Keratinocyte (primary cell): ENCODE data around the gene TMEM59L. TPM values are rescaled to one million over a fixed set of nuclear protein-coding genes. Genes with fewer than 3 reads are reported as not detected.

Experiments used
- DNase-seq: peaks from one replicate; pipeline ENCODE4 v3.0.0-alpha.2; 2011; ENCODE audit warnings: low read depth, missing footprints, low spot score
- FAIRE-seq: peaks from 2 replicates; lab custom pipeline; 2011; peaks lifted over from hg19 to GRCh38; lab: Jason Lieb, UNC
- H2AFZ ChIP-seq: 2 replicates; pipeline ENCODE4 v1.6.0; 2012; ENCODE audit warnings: low read length, control low read depth, inconsistent platforms; ENCODE audit not compliant: control insufficient read depth
- H3K27ac ChIP-seq: 2 replicates; pipeline ENCODE4 v1.5.1; 2011; ENCODE audit warnings: low read length; ENCODE audit not compliant: control insufficient read depth, insufficient read depth
- H3K27me3 ChIP-seq: 3 replicates; pipeline ENCODE4 v1.6.0; 2011; ENCODE audit warnings: low read length; ENCODE audit not compliant: control insufficient read depth, insufficient read depth; ENCODE audit errors: extremely low read depth
- H3K36me3 ChIP-seq, 2 experiments: 2 replicates in 1 of 2; 3 replicates in 1 of 2; pipeline ENCODE4 v1.5.1; 2011; ENCODE audit warnings: low read length in 2 of 2, mild to moderate bottlenecking in 1 of 2; ENCODE audit not compliant: control insufficient read depth in 2 of 2, insufficient read depth in 2 of 2; ENCODE audit errors: extremely low read depth in 1 of 2
- H3K4me1 ChIP-seq: 3 replicates; pipeline ENCODE4 v1.5.1; 2011; ENCODE audit warnings: low read length; ENCODE audit not compliant: control insufficient read depth, insufficient read depth; ENCODE audit errors: extremely low read depth
- H3K4me2 ChIP-seq: 3 replicates; pipeline ENCODE4 v1.6.0; 2011; ENCODE audit warnings: low read depth, low read length; ENCODE audit not compliant: control insufficient read depth, insufficient read depth; ENCODE audit errors: extremely low read depth
- H3K4me3 ChIP-seq, 3 experiments: fragments of 200-600 bp in 1 of 3; sonication (generic) in 1 of 3; 2 replicates in 2 of 3; 3 replicates in 1 of 3; pipeline ENCODE4 v1.5.1; 2011 to 2016; ENCODE audit warnings: low read length in 3 of 3, mild to moderate bottlenecking in 3 of 3, control low read depth in 2 of 3, inconsistent platforms in 1 of 3, low read depth in 1 of 3, mixed read lengths in 1 of 3, mixed run types in 1 of 3, moderate library complexity in 1 of 3; ENCODE audit not compliant: control insufficient read depth in 2 of 3, insufficient read depth in 2 of 3; ENCODE audit errors: extremely low read depth in 1 of 3
- H3K79me2 ChIP-seq: 2 replicates; pipeline ENCODE4 v1.6.0; 2012; ENCODE audit warnings: low read length; ENCODE audit not compliant: control insufficient read depth, insufficient read depth
- H3K9ac ChIP-seq: 3 replicates; pipeline ENCODE4 v1.6.0; 2011; ENCODE audit warnings: low read length; ENCODE audit not compliant: control insufficient read depth, insufficient read depth; ENCODE audit errors: extremely low read depth
- H3K9me1 ChIP-seq: 3 replicates; pipeline ENCODE4 v1.6.0; 2011; ENCODE audit warnings: low read length; ENCODE audit not compliant: control insufficient read depth, insufficient read depth; ENCODE audit errors: extremely low read depth
- H3K9me3 ChIP-seq: 2 replicates; pipeline ENCODE4 v1.5.1; 2012; ENCODE audit warnings: low read depth, low read length; ENCODE audit not compliant: control insufficient read depth
- H4K20me1 ChIP-seq: 3 replicates; pipeline ENCODE4 v1.6.0; 2011; ENCODE audit warnings: low read length; ENCODE audit not compliant: control insufficient read depth, insufficient read depth; ENCODE audit errors: extremely low read depth
- EZH2 ChIP-seq: IDR thresholded peaks from one replicate; pipeline ENCODE4 v1.6.1; 2012; ENCODE audit warnings: inconsistent platforms, mild to moderate bottlenecking, low read length, moderate library complexity
- dilution Hi-C: fragments of 300-500 bp; cut with MboI; formaldehyde crosslinking; loops from one replicate; pipeline ENCODE4 v1.7.0; 2020; ENCODE audit warnings: low sequenced_read_pairs; ENCODE audit not compliant: extremely low pct_ligation_motif_present
- polyA plus RNA-seq, 5 experiments: library from polyadenylated mRNA; depleted of rRNA in 3 of 5; stranded (reverse) in 3 of 5; stranded (forward) in 1 of 5; unstranded in 1 of 5; fragments of >200 nt; gene quantifications; 1 replicate in 1 of 5; 2 replicates in 3 of 5; 3 replicates in 1 of 5; pipeline versions ENCODE4 v1.2.1 to v1.2.3, GENCODE V29; 2011 to 2012; ENCODE audit warnings: missing spikeins in 2 of 5, low read depth in 1 of 5, low replicate concordance in 1 of 5
- TF ChIP-seq, protein P1 (sequence below), 3 experiments: IDR thresholded peaks in 1 of 3; conservative IDR thresholded peaks in 1 of 3; optimal IDR thresholded peaks in 1 of 3; 2 replicates in 2 of 3; 3 replicates in 1 of 3; pipeline versions ENCODE3 to v1.5.1; 2011; ENCODE audit warnings: low read length in 3 of 3, mild to moderate bottlenecking in 3 of 3, moderate library complexity in 2 of 3, control low read depth in 1 of 3, inconsistent platforms in 1 of 3; ENCODE audit not compliant: insufficient read depth in 2 of 3; ENCODE audit errors: extremely low read depth in 1 of 3

The TMEM59L gene
- polyA plus RNA-seq, 1 donor (not counting 4 experiments of a cell fraction or from before 2014, with no cell fraction given) = not detected

DNA sequence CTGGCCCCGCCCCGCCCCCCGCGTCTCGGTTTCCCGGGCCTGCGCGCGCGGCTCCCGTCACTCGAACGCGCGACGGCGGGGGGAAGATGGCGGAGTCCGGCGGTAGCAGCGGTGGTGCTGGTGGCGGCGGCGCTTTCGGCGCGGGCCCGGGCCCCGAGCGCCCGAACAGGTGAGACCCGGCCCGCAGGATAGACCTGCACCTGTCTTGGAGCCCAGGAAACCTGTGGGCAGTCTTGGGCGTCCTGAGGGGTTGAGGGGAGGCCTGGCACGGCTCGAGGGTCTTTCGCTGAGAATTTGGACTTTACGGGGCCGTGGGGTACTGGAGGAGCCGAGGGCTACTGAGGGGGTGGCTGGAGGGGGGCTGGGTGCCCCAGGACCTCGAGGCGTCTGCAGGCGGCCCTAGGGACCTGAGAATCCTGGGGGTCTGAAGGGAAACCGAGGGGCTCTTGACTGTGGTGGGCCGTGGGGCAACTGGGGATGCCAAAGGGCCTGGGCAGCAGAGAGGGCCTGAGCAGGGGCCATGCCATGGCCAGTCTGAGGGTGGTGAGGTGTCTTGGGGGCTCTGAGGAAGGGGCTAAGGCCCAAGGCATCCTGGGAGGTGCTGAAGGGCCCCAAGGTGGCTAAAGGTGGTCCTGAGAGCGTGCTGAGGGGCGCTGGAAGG lies 24.4 kb downstream of the TMEM59L start, which contains the start of gene KLHL26:
Gene KLHL26 (plus strand): TSS at position 60 of the 661 bp plus-strand sequence. CDS start 27 bp downstream, at position 87.
- Histone ChIP-seq H4K20me1 (no peaks in the 10 kb centered on the region), H3K27ac (peak within 1 kb of the TSS; percentile 52), H3K4me2 (peak within 1 kb of the TSS; percentile 90), H3K4me3 (peak within 1 kb of the TSS; percentile 80 to 90 (median 89)), H3K9me1 (no peaks in the 10 kb centered on the region), H3K9me3 (no peaks in the 10 kb centered on the region), H3K36me3 (no peaks in the 10 kb centered on the region), H3K9ac (peak within 1 kb of the TSS; percentile 83), H3K4me1 (peaks cover 19% of the 10 kb centered on the region), H2AFZ (peak within 1 kb of the TSS; percentile 88), H3K79me2 (no peaks in the 10 kb centered on the region), H3K27me3 (no peaks in the 10 kb centered on the region)
- TF ChIP-seq EZH2 = no peak
- TF ChIP-seq, protein P1, sequence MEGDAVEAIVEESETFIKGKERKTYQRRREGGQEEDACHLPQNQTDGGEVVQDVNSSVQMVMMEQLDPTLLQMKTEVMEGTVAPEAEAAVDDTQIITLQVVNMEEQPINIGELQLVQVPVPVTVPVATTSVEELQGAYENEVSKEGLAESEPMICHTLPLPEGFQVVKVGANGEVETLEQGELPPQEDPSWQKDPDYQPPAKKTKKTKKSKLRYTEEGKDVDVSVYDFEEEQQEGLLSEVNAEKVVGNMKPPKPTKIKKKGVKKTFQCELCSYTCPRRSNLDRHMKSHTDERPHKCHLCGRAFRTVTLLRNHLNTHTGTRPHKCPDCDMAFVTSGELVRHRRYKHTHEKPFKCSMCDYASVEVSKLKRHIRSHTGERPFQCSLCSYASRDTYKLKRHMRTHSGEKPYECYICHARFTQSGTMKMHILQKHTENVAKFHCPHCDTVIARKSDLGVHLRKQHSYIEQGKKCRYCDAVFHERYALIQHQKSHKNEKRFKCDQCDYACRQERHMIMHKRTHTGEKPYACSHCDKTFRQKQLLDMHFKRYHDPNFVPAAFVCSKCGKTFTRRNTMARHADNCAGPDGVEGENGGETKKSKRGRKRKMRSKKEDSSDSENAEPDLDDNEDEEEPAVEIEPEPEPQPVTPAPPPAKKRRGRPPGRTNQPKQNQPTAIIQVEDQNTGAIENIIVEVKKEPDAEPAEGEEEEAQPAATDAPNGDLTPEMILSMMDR (optimal IDR thresholded peaks at IDR 0.05 in 1 of 3, IDR thresholded peaks at IDR 0.05 in 1 of 3, conservative IDR thresholded peaks at IDR 0.05 in 1 of 3; ENCODE audit: extremely low read depth in 1 of 3, insufficient read depth in 2 of 3, low read length in 3 of 3) = no peak
- FAIRE-seq = no peak
- dilution Hi-C loops = no loop called here
- no peak for DNase-seq

DNA sequence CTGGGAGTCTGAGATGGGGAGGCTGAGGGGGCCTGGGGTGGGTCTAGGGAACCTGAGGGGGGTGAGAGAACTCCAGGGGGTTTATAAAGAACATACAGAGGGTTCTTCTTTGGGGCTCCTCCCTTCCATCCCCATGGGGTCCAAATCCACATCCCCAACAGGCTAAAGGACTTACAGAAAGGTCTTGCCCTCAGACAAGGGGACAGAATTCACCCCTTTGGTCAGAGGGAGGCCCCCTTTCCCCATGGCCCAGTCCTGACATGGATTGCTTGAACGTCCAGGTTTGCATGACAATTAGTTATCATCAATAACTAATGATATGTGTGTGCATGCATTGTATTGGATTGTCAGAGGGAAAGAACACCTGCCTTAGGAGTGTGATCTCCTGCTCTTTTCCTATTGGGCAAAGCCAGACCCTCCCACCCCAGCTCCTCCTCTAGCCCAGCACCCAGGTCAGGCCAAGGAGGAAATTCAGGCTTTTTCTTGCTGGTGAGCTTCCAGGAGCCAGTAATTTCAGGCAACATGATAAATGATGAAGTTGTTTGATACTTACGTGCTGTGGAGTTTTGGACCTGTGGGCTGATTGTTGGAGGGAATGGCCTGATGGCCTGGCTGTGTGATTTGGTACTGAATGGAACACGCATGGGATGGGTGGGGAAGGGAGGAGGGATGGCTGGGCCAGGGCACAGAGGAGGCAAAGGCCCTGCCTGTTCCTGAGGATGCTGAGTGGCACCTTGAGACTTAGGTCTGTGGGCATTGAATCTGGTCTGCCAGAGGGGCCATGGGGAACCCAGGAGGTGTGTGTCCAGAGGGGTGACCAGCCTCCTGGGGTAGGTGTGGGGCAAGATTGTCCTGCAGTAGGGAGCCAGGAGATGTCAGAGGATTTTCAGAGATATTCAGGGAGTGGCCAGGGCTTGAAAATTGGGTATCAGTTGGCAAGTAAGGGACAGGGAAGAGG lies 25.3 kb downstream of the TMEM59L start:
- Histone ChIP-seq H3K9me1 (no peaks in the 10 kb centered on the region), H3K4me3 (peak overlapping the region; percentile 80 to 90 (median 89)), H3K36me3 (no peaks in the 10 kb centered on the region), H3K4me1 (peaks cover 19% of the 10 kb centered on the region), H3K4me2 (peak overlapping the region; percentile 90), H3K9me3 (no peaks in the 10 kb centered on the region), H3K79me2 (no peaks in the 10 kb centered on the region), H4K20me1 (no peaks in the 10 kb centered on the region), H3K27ac (no peak overlapping the region), H3K9ac (peak overlapping the region; percentile 83), H3K27me3 (no peaks in the 10 kb centered on the region), H2AFZ (no peak overlapping the region)
- FAIRE-seq (peak; percentile 53), DNase-seq (no peak)
- no peak for TF ChIP-seq EZH2
- TF ChIP-seq, protein P1 (optimal IDR thresholded peaks at IDR 0.05 in 1 of 3, IDR thresholded peaks at IDR 0.05 in 1 of 3, conservative IDR thresholded peaks at IDR 0.05 in 1 of 3; ENCODE audit: extremely low read depth in 1 of 3, insufficient read depth in 2 of 3, low read length in 3 of 3) = peak in 1 of 3 experiments; percentile 16
- dilution Hi-C loops = no loop called here
